Measurements from ENCODE around the gene WNT11. TPM values are rescaled to one million over a fixed set of nuclear protein-coding genes. Genes with fewer than 3 reads are reported as not detected.

WNT11 gene
- total RNA-seq, 4 donors from 2014 or later: 27.7 to 56.2 (median 34.0) TPM

GRCh38 chr11:76248210-76248609 is 41.9 kb upstream of the WNT11 start:
- TF ChIP-seq CTCF (IDR thresholded peaks at IDR 0.05; ENCODE audit: low read depth): no peak

GRCh38 chr11:76247091-76247490 is 40.8 kb upstream of the WNT11 start:
- TF ChIP-seq CTCF (IDR thresholded peaks at IDR 0.05; ENCODE audit: low read depth): no peak

GRCh38 chr11:76246271-76246933 is 40.1 kb upstream of the WNT11 start:
- TF ChIP-seq CTCF (IDR thresholded peaks at IDR 0.05; ENCODE audit: low read depth): no peak

GRCh38 chr11:76245720-76246119 is 39.4 kb upstream of the WNT11 start:
- TF ChIP-seq CTCF (IDR thresholded peaks at IDR 0.05; ENCODE audit: low read depth): no peak

GRCh38 chr11:76244316-76244851 is 38.1 kb upstream of the WNT11 start:
- TF ChIP-seq CTCF (IDR thresholded peaks at IDR 0.05; ENCODE audit: low read depth): no peak

- TF ChIP-seq CTCF (IDR thresholded peaks at IDR 0.05; ENCODE audit: low read depth): no peak
These were observed 37.6 kb upstream of the WNT11 start for GRCh38 chr11:76243957-76244285.

DNA sequence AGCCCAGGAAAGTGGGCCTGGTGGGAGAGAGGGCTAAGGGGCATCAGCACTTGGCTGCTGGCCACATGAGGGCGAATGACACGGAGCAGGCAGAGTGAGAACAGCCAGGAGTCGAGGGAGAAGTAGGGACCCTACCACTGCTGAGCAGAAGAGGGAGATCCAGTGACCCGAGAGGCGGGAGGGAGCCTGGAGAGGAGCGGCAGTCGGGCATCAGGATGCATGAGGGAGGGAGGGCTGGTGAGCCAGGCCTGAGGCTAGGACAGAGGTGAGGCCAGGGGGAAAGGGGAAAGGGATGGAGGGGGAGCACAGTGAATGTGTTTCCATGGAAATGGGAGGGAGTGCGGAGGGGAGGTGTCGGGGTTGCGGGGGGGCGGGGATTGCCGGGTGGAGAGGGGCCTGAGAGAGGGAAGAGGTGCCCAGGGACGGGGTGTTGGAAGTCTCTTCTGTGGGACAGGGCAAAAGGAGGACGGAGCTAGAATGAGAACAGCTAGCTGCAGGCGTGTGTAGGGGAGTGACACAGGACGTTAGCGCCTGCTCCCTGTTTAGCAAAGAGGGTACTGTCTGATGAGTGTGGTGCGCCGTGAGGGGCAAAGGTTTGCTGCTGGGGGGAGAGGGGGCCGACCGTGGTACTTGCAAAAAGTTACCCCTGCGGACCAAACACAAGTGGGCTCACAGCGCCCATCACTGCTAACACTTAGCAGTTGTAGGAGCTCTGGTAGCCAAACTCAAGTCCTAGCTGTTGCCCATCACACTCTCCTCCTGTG is 37.1 kb upstream of the WNT11 start:
- TF ChIP-seq CTCF (IDR thresholded peaks at IDR 0.05; ENCODE audit: low read depth): no peak

All from subcutaneous adipose tissue (tissue), 4 donors.